ENCODE measurements around the gene C16orf90. TPM values are rescaled to one million over a fixed set of nuclear protein-coding genes. Genes with fewer than 3 reads are reported as not detected.
A peak's percentile ranks its signal among the peaks of the same experiment; 100 is the strongest.

The C16orf90 gene
- total and polyA plus RNA-seq, 2 donors (not counting 1 experiment from before 2014, with no cell fraction given) = not detected

GRCh38 chr16:3454631-3455147 is 40.6 kb downstream of the C16orf90 start:
- Histone ChIP-seq H3K9ac (ENCODE audit: insufficient read depth, low read length) (no peak overlapping the region), H3K4me2 (ENCODE audit: extremely low read depth, insufficient read depth, low read length) (no peak overlapping the region), H3K36me3 (ENCODE audit: control insufficient read depth, insufficient read depth, low read length) (peaks cover 1% of the 10 kb centered on the region), H3K4me3 (replicated peaks in 1 of 4; ENCODE audit: control extremely low read depth in 1 of 4, insufficient read depth in 1 of 4, low read depth in 3 of 4, low read length in 4 of 4) (no peak overlapping the region), H2AFZ (ENCODE audit: low read length) (no peak overlapping the region), H3K79me2 (ENCODE audit: control insufficient read depth, insufficient read depth, low read length) (peaks cover 15% of the 10 kb centered on the region), H3K4me1 (ENCODE audit: control insufficient read depth, extremely low read depth, insufficient read depth, low read length) (peaks cover 3% of the 10 kb centered on the region), H3K27me3 (ENCODE audit: control insufficient read depth, insufficient read depth, low read length) (no peaks in the 10 kb centered on the region), H3K27ac (ENCODE audit: insufficient read depth, low read length) (no peak overlapping the region), H4K20me1 (ENCODE audit: control insufficient read depth, extremely low read depth, insufficient read depth, low read length) (no peaks in the 10 kb centered on the region), H3K9me3 (ENCODE audit: control insufficient read depth, insufficient read depth, low read depth, low read length) (no peaks in the 10 kb centered on the region)
- no peak for TF ChIP-seq EZH2 (IDR thresholded peaks at IDR 0.05; ENCODE audit: low read length, missing control alignments)
- no peak for TF ChIP-seq CTCF (conservative IDR thresholded peaks at IDR 0.05 in 1 of 2, IDR thresholded peaks at IDR 0.05 in 1 of 2; ENCODE audit: low read depth in 1 of 2, low read length in 2 of 2)
- DNase-seq (ENCODE audit: low read depth in 2 of 2) = no peak

- no peak overlapping the region for H3K4me2 ChIP-seq (ENCODE audit: extremely low read depth, insufficient read depth, low read length)
- H3K4me3 ChIP-seq (replicated peaks in 1 of 4; ENCODE audit: control extremely low read depth in 1 of 4, insufficient read depth in 1 of 4, low read depth in 3 of 4, low read length in 4 of 4) = no peak overlapping the region
- peaks cover 3% of the 10 kb centered on the region for H3K4me1 ChIP-seq (ENCODE audit: control insufficient read depth, extremely low read depth, insufficient read depth, low read length)
- peaks cover 1% of the 10 kb centered on the region for H3K36me3 ChIP-seq (ENCODE audit: control insufficient read depth, insufficient read depth, low read length)
- no peak overlapping the region for H3K27ac ChIP-seq (ENCODE audit: insufficient read depth, low read length)
- no peak overlapping the region for H3K9ac ChIP-seq (ENCODE audit: insufficient read depth, low read length)
- H4K20me1 ChIP-seq (ENCODE audit: control insufficient read depth, extremely low read depth, insufficient read depth, low read length) = no peaks in the 10 kb centered on the region
- no peaks in the 10 kb centered on the region for H3K9me3 ChIP-seq (ENCODE audit: control insufficient read depth, insufficient read depth, low read depth, low read length)
- H3K27me3 ChIP-seq (ENCODE audit: control insufficient read depth, insufficient read depth, low read length) = no peaks in the 10 kb centered on the region
- TF ChIP-seq EZH2 (IDR thresholded peaks at IDR 0.05; ENCODE audit: low read length, missing control alignments) (no peak), CTCF (conservative IDR thresholded peaks at IDR 0.05 in 1 of 2, IDR thresholded peaks at IDR 0.05 in 1 of 2; ENCODE audit: low read depth in 1 of 2, low read length in 2 of 2) (no peak)
- no peak overlapping the region for H2AFZ ChIP-seq (ENCODE audit: low read length)
- no peak for DNase-seq (ENCODE audit: low read depth in 2 of 2)
- peaks cover 9% of the 10 kb centered on the region for H3K79me2 ChIP-seq (ENCODE audit: control insufficient read depth, insufficient read depth, low read length)
Observed at GRCh38 chr16:3454093-3454492, 41.2 kb downstream of the C16orf90 start.

- Histone ChIP-seq H3K79me2 (ENCODE audit: control insufficient read depth, insufficient read depth, low read length) (peaks cover 14% of the 10 kb centered on the region), H3K4me3 (replicated peaks in 1 of 4; ENCODE audit: control extremely low read depth in 1 of 4, insufficient read depth in 1 of 4, low read depth in 3 of 4, low read length in 4 of 4) (peak overlapping the region; percentile 58 to 92 (median 74)), H3K36me3 (ENCODE audit: control insufficient read depth, insufficient read depth, low read length) (no peaks in the 10 kb centered on the region), H3K27ac (ENCODE audit: insufficient read depth, low read length) (peak overlapping the region; percentile 84), H4K20me1 (ENCODE audit: control insufficient read depth, extremely low read depth, insufficient read depth, low read length) (no peaks in the 10 kb centered on the region), H3K9me3 (ENCODE audit: control insufficient read depth, insufficient read depth, low read depth, low read length) (no peaks in the 10 kb centered on the region), H3K4me1 (ENCODE audit: control insufficient read depth, extremely low read depth, insufficient read depth, low read length) (no peaks in the 10 kb centered on the region), H2AFZ (ENCODE audit: low read length) (peak overlapping the region; percentile 1), H3K9ac (ENCODE audit: insufficient read depth, low read length) (peak overlapping the region; percentile 71), H3K4me2 (ENCODE audit: extremely low read depth, insufficient read depth, low read length) (peak overlapping the region; percentile 82), H3K27me3 (ENCODE audit: control insufficient read depth, insufficient read depth, low read length) (no peaks in the 10 kb centered on the region)
- TF ChIP-seq EZH2 (IDR thresholded peaks at IDR 0.05; ENCODE audit: low read length, missing control alignments) (no peak), CTCF (conservative IDR thresholded peaks at IDR 0.05 in 1 of 2, IDR thresholded peaks at IDR 0.05 in 1 of 2; ENCODE audit: low read depth in 1 of 2, low read length in 2 of 2) (peak in 1 of 2 donors; percentile 2)
- peak; percentile 73 to 82 for DNase-seq (ENCODE audit: low read depth in 2 of 2)
Observed at GRCh38 chr16:3444032-3444388, 51.3 kb downstream of the C16orf90 start.

Other genes starting within 250 kb of the C16orf90 start
- under 0.01 and 0.17 TPM in 2 replicates for gene MEFV, start 238.9 kb downstream of the C16orf90 start, total RNA-seq
- gene MEFV, start 238.9 kb downstream of the C16orf90 start, polyA plus RNA-seq = not detected in 2 replicates
- gene ZNF263, start 212.0 kb downstream of the C16orf90 start, total RNA-seq = 37.3 and 47.5 TPM in 2 replicates
- 9.9 and 11.1 TPM in 2 replicates for gene ZNF263, start 212.0 kb downstream of the C16orf90 start, polyA plus RNA-seq
- 9.2 and 9.6 TPM in 2 replicates for gene TIGD7, start 190.1 kb downstream of the C16orf90 start, total RNA-seq
- 2.2 and 2.9 TPM in 2 replicates for gene TIGD7, start 190.1 kb downstream of the C16orf90 start, polyA plus RNA-seq
- gene ZNF75A, start 190.0 kb downstream of the C16orf90 start, total RNA-seq = 19.3 and 24.3 TPM in 2 replicates
- gene ZNF75A, start 190.0 kb downstream of the C16orf90 start, polyA plus RNA-seq = 13.4 and 14.4 TPM in 2 replicates
- under 0.01 and 0.17 TPM in 2 replicates for gene OR2C1, start 139.6 kb downstream of the C16orf90 start, total RNA-seq
- gene OR2C1, start 139.6 kb downstream of the C16orf90 start, polyA plus RNA-seq = 0.09 and 0.31 TPM in 2 replicates
- 10.0 and 13.7 TPM in 2 replicates for gene ZSCAN32, start 94.5 kb downstream of the C16orf90 start, total RNA-seq
- 11.3 and 14.1 TPM in 2 replicates for gene ZSCAN32, start 94.5 kb downstream of the C16orf90 start, polyA plus RNA-seq
- 6.7 and 9.2 TPM in 2 replicates for gene ZNF174, start 94.3 kb downstream of the C16orf90 start, total RNA-seq
- 8.5 and 9.1 TPM in 2 replicates for gene ZNF174, start 94.3 kb downstream of the C16orf90 start, polyA plus RNA-seq
- 1.8 and 2.0 TPM in 2 replicates for gene ZNF597, start 52.0 kb downstream of the C16orf90 start, total RNA-seq
- gene ZNF597, start 52.0 kb downstream of the C16orf90 start, polyA plus RNA-seq = 1.4 and 1.6 TPM in 2 replicates
- 9.2 and 12.6 TPM in 2 replicates for gene NAA60, start 51.8 kb downstream of the C16orf90 start, total RNA-seq
- 20.9 and 33.6 TPM in 2 replicates for gene NAA60, start 51.8 kb downstream of the C16orf90 start, polyA plus RNA-seq
- 21.1 and 22.3 TPM in 2 replicates for gene CLUAP1, start 5.5 kb upstream of the C16orf90 start, total RNA-seq
- gene CLUAP1, start 5.5 kb upstream of the C16orf90 start, polyA plus RNA-seq = 22.7 and 28.0 TPM in 2 replicates
- gene NLRC3, start 81.9 kb upstream of the C16orf90 start, total RNA-seq = under 0.01 and 0.17 TPM in 2 replicates
- gene NLRC3, start 81.9 kb upstream of the C16orf90 start, polyA plus RNA-seq = not detected in 2 replicates
- 2.3 and 4.0 TPM in 2 replicates for gene SLX4, start 116.1 kb upstream of the C16orf90 start, total RNA-seq
- gene SLX4, start 116.1 kb upstream of the C16orf90 start, polyA plus RNA-seq = 0.81 and 1.3 TPM in 2 replicates
- 18.5 and 29.1 TPM in 2 replicates for gene DNASE1, start 159.2 kb upstream of the C16orf90 start, total RNA-seq
- gene DNASE1, start 159.2 kb upstream of the C16orf90 start, polyA plus RNA-seq = 2.9 and 4.5 TPM in 2 replicates
- 42.6 and 97.8 TPM in 2 replicates for gene TRAP1, start 222.0 kb upstream of the C16orf90 start, total RNA-seq
- gene TRAP1, start 222.0 kb upstream of the C16orf90 start, polyA plus RNA-seq = 52.1 and 110 TPM in 2 replicates

All from fibroblast of lung (primary cell).